Measurements from ENCODE around the gene HDAC10.

DNA sequence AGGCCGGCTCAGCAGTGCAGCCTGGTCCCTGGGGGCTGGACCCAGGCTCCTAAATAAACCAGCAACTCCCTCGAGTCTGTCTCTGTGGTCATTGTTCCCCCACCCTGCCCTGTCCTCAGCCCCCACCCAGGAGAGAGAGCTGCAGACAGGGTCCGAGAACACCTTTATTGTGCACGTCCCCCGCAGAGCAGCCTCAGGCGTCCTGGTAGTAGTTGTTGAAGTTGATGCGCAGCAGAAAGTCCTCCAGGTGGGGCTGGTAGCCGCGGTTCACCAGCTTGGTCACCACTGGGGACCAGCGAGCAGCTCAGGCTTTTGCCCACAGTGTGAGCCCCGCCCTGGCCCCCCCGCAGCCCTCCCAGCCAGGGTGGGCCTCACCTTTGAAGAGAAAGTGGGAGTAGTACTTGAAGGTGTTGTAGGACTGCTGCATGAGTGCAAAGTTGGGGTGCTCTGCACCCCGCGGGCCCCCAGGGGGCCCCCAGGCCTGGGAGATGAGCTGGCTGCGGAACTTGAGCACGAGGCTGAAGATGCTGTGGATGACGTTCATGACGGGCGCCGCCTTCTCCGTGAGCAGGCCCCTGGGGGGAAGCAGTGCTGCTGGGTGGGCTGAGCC, 33.4 kb downstream of the HDAC10 start:
- no peak for TF ChIP-seq CTCF (IDR thresholded peaks at IDR 0.05)
- TF ChIP-seq EP300 (IDR thresholded peaks at IDR 0.05): no peak
